K562 (cell line): Measurements from ENCODE around the gene FYB1. TPM values are rescaled to one million over a fixed set of nuclear protein-coding genes. Genes with fewer than 3 reads are reported as not detected.

ENCODE experiments used
- BDP1 ChIP-seq: IDR thresholded peaks from 3 replicates; pipeline ENCODE4 v1.6.1; 2011; ENCODE audit not compliant: insufficient read length, insufficient read depth
- CEBPZ ChIP-seq: fragments of 150-350 bp; IDR thresholded peaks from 2 replicates; pipeline ENCODE4 v1.6.1; 2014; ENCODE audit warnings: low read depth, mild to moderate bottlenecking, low read length, borderline replicate concordance
- CREB3 ChIP-seq: fragments of 450-650 bp; conservative IDR thresholded peaks from 2 replicates; pipeline ENCODE4 v1.6.1; 2016; ENCODE audit warnings: missing genetic modification characterization, low read depth, mild to moderate bottlenecking, missing compliant biosample characterization, moderate library complexity
- CTCFL ChIP-seq: IDR thresholded peaks from 2 replicates; pipeline ENCODE4 v1.6.1; 2011; ENCODE audit warnings: borderline replicate concordance, low read depth, mild to moderate bottlenecking, moderate library complexity, low read length; ENCODE audit not compliant: insufficient read depth, poor library complexity, severe bottlenecking
- FOXM1 ChIP-seq, 2 experiments: fragments of 450-650 bp in 1 of 2; sonication (generic) in 1 of 2; formaldehyde crosslinking in 1 of 2; IDR thresholded peaks; 2 replicates each; pipeline versions ENCODE4 v1.6.1 to v1.9.0; 2017 to 2022; ENCODE audit warnings: low read depth in 2 of 2, mild to moderate bottlenecking in 2 of 2, missing genetic modification reagents in 1 of 2, moderate library complexity in 1 of 2
- FOXO4 ChIP-seq: fragments of 450-650 bp; formaldehyde crosslinking; IDR thresholded peaks from 2 replicates; pipeline ENCODE4 v1.4.0; 2020; ENCODE audit warnings: mild to moderate bottlenecking, moderate library complexity
- MYBL2 ChIP-seq, 2 experiments: fragments of 450-650 bp in 1 of 2; sonication (generic) in 1 of 2; formaldehyde crosslinking in 1 of 2; IDR thresholded peaks; 2 replicates each; pipeline versions ENCODE4 v1.6.1 to v1.8.1; 2017 to 2022; ENCODE audit warnings: borderline replicate concordance in 1 of 2, inconsistent platforms in 1 of 2, low read depth in 1 of 2, mild to moderate bottlenecking in 1 of 2, missing genetic modification reagents in 1 of 2, moderate library complexity in 1 of 2
- NR3C1 ChIP-seq: sonication (generic); formaldehyde crosslinking; IDR thresholded peaks from 2 replicates; pipeline ENCODE4 v1.8.1; 2022; ENCODE audit warnings: missing genetic modification reagents
- PKNOX1 ChIP-seq: fragments of 450-650 bp; IDR thresholded peaks from 2 replicates; pipeline ENCODE4 v1.6.1; 2016
- SNRNP70 ChIP-seq: fragments of 200-400 bp; formaldehyde crosslinking; optimal IDR thresholded peaks from 2 replicates; pipeline ENCODE3; 2017; ENCODE audit warnings: low read depth, low read length
- ZBTB34 ChIP-seq: fragments of 250-450 bp; sonication (Bioruptor Pico); IDR thresholded peaks from 2 replicates; pipeline ENCODE4 v1.8.0; 2021; ENCODE audit warnings: mild to moderate bottlenecking, moderate library complexity
- ZNF695 ChIP-seq: fragments of 450-650 bp; formaldehyde crosslinking; IDR thresholded peaks from 2 replicates; pipeline ENCODE4 v1.4.0; 2020; ENCODE audit warnings: mild to moderate bottlenecking, moderate library complexity
- ZZZ3 ChIP-seq: fragments of 450-650 bp; IDR thresholded peaks from 2 replicates; pipeline ENCODE4 v1.6.1; 2016; ENCODE audit warnings: antibody characterized with exemption, mild to moderate bottlenecking, moderate library complexity
- polyA plus RNA-seq, 8 experiments: library from polyadenylated mRNA; depleted of rRNA in 4 of 8; stranded (reverse) in 5 of 8; unstranded in 3 of 8; fragments of >200 nt; fragmentation: Nextera tagmentation in 2 of 8; fragmentation: Illumina TruSeq in 1 of 8; extraction: Ambion mirVana in 2 of 8; extraction: Trizol in 1 of 8; gene quantifications; 2 replicates each; pipeline versions ENCODE4 v1.2.1 to v1.2.3, GENCODE V29; 2011 to 2014; ENCODE audit warnings: inconsistent platforms in 1 of 8, missing spikeins in 1 of 8
- total RNA-seq, 7 experiments: library from RNA; depleted of rRNA in 6 of 7; stranded (reverse); fragments of >200 nt in 6 of 7; fragmentation: Illumina TruSeq in 2 of 7; extraction: Trizol in 2 of 7; gene quantifications; 2 replicates each; pipeline versions ENCODE4 v1.2.1 to v1.2.3, GENCODE V29; 2011 to 2021; ENCODE audit warnings: low replicate concordance in 1 of 7

FYB1 gene
- total and polyA plus RNA-seq, 9 of the 15 experiments (the other 6 are each of a cell fraction or from before 2014, with no cell fraction given): 4.7 to 31.5 (median 9.7) TPM

- TF ChIP-seq CTCFL (no peak), CREB3 (tag) (no peak), MYBL2 (IDR thresholded peaks at IDR 0.05; ENCODE audit: low read depth) (no peak), MYBL2 (CRISPR knock-in tag; IDR thresholded peaks at IDR 0.05; ENCODE audit: borderline replicate concordance) (no peak), ZNF695 (no peak), NR3C1 (CRISPR knock-in tag) (no peak), ZBTB34 (CRISPR knock-in tag) (no peak), PKNOX1 (no peak), ZZZ3 (no peak), CEBPZ (no peak), SNRNP70 (no peak), FOXM1 (IDR thresholded peaks at IDR 0.05; ENCODE audit: low read depth) (peak; percentile 77), FOXM1 (CRISPR knock-in tag; IDR thresholded peaks at IDR 0.05; ENCODE audit: low read depth) (no peak), BDP1 (no peak), FOXO4 (CRISPR knock-in tag) (no peak)
These were observed 102.0 kb downstream of the FYB1 start (continued) for GRCh38 chr5:39117401-39117800.
